Measurements from ENCODE around the gene TMEM63C. TPM values are rescaled to one million over a fixed set of nuclear protein-coding genes. Genes with fewer than 3 reads are reported as not detected.
A peak's percentile ranks its signal among the peaks of the same experiment; 100 is the strongest.
"Not testable (repeated sequence)": the region's sequence is repeated elsewhere in the genome, so short reads cannot be mapped to it uniquely, and the experiment has no call there.

The TMEM63C gene
- total RNA-seq, 2 donors from 2014 or later: 0.12 to 0.84 TPM

- not testable (repeated sequence) for H3K27ac Mint-ChIP-seq; H3K4me3 Mint-ChIP-seq; H3K9me3 Mint-ChIP-seq; ATAC-seq; H3K4me1 Mint-ChIP-seq (ENCODE audit: low read depth in 2 of 2); DNase-seq (ENCODE audit: low spot score)
- Mint-ChIP-seq H3K27me3 (peaks cover 17 to 27% of the 10 kb centered on the region in 2 donors), H3K36me3 (peaks cover 14% of the 10 kb centered on the region)
Measured at GRCh38 chr14:77173911-77174617, 7.5 kb upstream of the TMEM63C start.

DNA sequence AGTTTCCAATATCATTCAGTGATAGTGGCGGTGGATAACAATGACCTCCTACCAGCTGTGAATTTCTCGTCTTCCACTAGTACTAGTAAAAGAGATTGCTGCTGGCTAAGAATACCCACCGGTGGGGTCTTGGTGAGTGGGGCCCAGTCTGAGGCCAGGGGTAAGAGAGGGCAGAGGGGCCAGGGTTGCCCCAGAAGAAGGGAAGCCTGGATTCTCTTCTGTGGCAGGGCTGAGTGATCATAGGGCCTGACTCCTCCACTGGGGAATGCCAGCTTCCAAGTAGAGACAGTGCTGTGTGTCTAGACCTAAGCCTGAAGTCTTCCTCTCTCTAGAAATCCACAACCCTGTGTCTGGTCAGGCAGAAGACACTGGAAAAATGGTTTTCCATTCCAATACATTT, 5.8 kb upstream of the TMEM63C start:
- ATAC-seq (peak in 1 of 2 donors; percentile 60), DNase-seq (ENCODE audit: low spot score) (no peak)
- no peaks in the 10 kb centered on the region for H3K4me1 Mint-ChIP-seq (ENCODE audit: low read depth in 2 of 2)
- peaks cover 16 to 17% of the 10 kb centered on the region in 2 donors for H3K27me3 Mint-ChIP-seq
- peaks cover 4% of the 10 kb centered on the region for H3K36me3 Mint-ChIP-seq
- no peaks in the 10 kb centered on the region for H3K9me3 Mint-ChIP-seq
- no peak overlapping the region for H3K4me3 Mint-ChIP-seq
- no peak overlapping the region for H3K27ac Mint-ChIP-seq

DNA sequence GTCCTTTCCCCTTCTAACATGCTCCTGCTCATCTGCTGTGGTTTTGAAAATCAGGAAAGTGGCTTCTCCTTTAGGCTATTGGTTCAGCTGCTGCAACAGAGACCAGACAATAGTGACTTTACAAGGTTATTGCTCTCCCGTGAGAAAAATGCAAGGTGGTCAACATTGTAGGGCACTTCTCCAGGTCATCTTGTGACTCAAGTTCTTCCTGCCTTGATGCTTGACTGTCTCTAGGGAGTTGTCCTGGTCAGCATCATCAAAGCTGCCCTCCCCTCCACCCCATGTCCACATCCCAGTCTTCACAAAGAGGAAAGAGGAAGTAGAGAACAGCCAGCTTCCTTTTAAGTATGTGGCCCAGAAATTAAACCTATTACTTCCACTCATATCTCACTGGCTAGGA, 3.9 kb upstream of the TMEM63C start:
- H3K27me3 Mint-ChIP-seq: peaks cover 16% of the 10 kb centered on the region in 2 donors
- no peaks in the 10 kb centered on the region for H3K36me3 Mint-ChIP-seq
- no peak overlapping the region for H3K27ac Mint-ChIP-seq
- H3K9me3 Mint-ChIP-seq: no peaks in the 10 kb centered on the region
- no peak overlapping the region for H3K4me3 Mint-ChIP-seq
- H3K4me1 Mint-ChIP-seq (ENCODE audit: low read depth in 2 of 2): peaks cover 0 to 8% of the 10 kb centered on the region in 2 donors
- ATAC-seq (no peak), DNase-seq (ENCODE audit: low spot score) (no peak)

GRCh38 chr14:77178656-77179055, 2.9 kb upstream of the TMEM63C start:
- ATAC-seq: no peak
- H3K36me3 Mint-ChIP-seq: no peaks in the 10 kb centered on the region
- peaks cover 10 to 12% of the 10 kb centered on the region in 2 donors for H3K27me3 Mint-ChIP-seq
- H3K27ac Mint-ChIP-seq: no peak overlapping the region
- no peaks in the 10 kb centered on the region for H3K9me3 Mint-ChIP-seq
- peaks cover 0 to 10% of the 10 kb centered on the region in 2 donors for H3K4me1 Mint-ChIP-seq (ENCODE audit: low read depth in 2 of 2)
- no peak overlapping the region for H3K4me3 Mint-ChIP-seq
- DNase-seq (ENCODE audit: low spot score): no peak

- Mint-ChIP-seq H3K9me3 (no peaks in the 10 kb centered on the region), H3K36me3 (no peaks in the 10 kb centered on the region), H3K27ac (no peak overlapping the region), H3K27me3 (peaks cover 8 to 10% of the 10 kb centered on the region in 2 donors), H3K4me1 (ENCODE audit: low read depth in 2 of 2) (peaks cover 4 to 21% of the 10 kb centered on the region in 2 donors), H3K4me3 (peak overlapping the region; percentile 63)
- ATAC-seq (peak in 1 of 2 donors; percentile 25), DNase-seq (ENCODE audit: low spot score) (no peak)
Measured at GRCh38 chr14:77180726-77181602, 634 bp upstream of the TMEM63C start.

GRCh38 chr14:77183896-77184295, 2.3 kb downstream of the TMEM63C start:
- Mint-ChIP-seq H3K4me3 (no peak overlapping the region), H3K9me3 (no peaks in the 10 kb centered on the region), H3K27ac (no peak overlapping the region), H3K27me3 (peaks cover 5 to 6% of the 10 kb centered on the region in 2 donors), H3K36me3 (no peaks in the 10 kb centered on the region), H3K4me1 (ENCODE audit: low read depth in 2 of 2) (peaks cover 4 to 21% of the 10 kb centered on the region in 2 donors)
- ATAC-seq (no peak), DNase-seq (ENCODE audit: low spot score) (no peak)

DNA sequence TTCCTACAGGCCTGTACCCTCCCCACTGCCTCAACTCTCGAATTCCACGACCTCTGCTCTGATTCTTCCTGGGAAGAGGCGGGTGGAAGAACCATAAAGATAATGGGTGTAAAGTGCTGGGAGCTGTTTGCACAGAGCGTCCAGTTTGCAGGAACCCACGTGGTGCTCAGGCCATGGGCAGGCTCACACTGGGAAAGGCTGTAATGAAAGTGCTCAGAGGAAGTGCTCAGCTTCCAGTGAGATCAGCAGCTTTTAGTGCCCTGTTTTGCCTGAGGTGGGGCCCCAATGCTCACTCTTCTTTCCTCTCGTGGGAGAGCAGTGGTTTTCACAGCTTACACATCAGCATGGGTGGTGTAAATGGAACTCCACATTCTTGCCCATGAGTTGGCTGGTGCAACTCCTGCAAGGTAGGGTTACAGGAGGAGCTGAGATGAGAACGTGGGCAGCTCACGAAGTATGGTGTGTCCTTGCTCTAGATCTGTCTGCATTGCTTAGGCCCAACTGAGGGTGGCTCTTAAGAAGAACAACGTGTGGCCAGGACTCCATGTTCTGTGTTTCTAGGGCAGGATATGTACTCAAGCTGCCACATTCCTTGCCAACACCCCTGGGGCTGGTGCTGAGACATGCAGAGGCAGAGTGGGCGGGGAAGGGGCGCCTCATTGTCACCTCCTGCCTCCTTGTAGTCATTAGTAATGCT, 2.9 kb downstream of the TMEM63C start:
- no peak for ATAC-seq
- no peak overlapping the region for H3K27ac Mint-ChIP-seq
- H3K9me3 Mint-ChIP-seq: no peaks in the 10 kb centered on the region
- DNase-seq (ENCODE audit: low spot score): no peak
- H3K4me3 Mint-ChIP-seq: no peak overlapping the region
- H3K27me3 Mint-ChIP-seq: peaks cover 10% of the 10 kb centered on the region in 2 donors
- H3K36me3 Mint-ChIP-seq: no peaks in the 10 kb centered on the region
- H3K4me1 Mint-ChIP-seq (ENCODE audit: low read depth in 2 of 2): peaks cover 4 to 21% of the 10 kb centered on the region in 2 donors

GRCh38 chr14:77185093-77185465, 3.5 kb downstream of the TMEM63C start:
- Mint-ChIP-seq H3K27ac (no peak overlapping the region), H3K4me1 (ENCODE audit: low read depth in 2 of 2) (peaks cover 4 to 21% of the 10 kb centered on the region in 2 donors), H3K27me3 (peaks cover 12 to 15% of the 10 kb centered on the region in 2 donors), H3K36me3 (no peaks in the 10 kb centered on the region), H3K9me3 (no peaks in the 10 kb centered on the region), H3K4me3 (no peak overlapping the region)
- DNase-seq (ENCODE audit: low spot score): no peak
- ATAC-seq: no peak

GRCh38 chr14:77186911-77187648, 5.5 kb downstream of the TMEM63C start:
- Mint-ChIP-seq H3K9me3 (no peaks in the 10 kb centered on the region), H3K36me3 (no peaks in the 10 kb centered on the region), H3K4me3 (no peak overlapping the region), H3K27me3 (peaks cover 12 to 23% of the 10 kb centered on the region in 2 donors), H3K27ac (no peak overlapping the region), H3K4me1 (ENCODE audit: low read depth in 2 of 2) (peaks cover 4 to 15% of the 10 kb centered on the region in 2 donors)
- DNase-seq (ENCODE audit: low spot score) (no peak), ATAC-seq (peak in 1 of 2 donors; percentile 41)

DNA sequence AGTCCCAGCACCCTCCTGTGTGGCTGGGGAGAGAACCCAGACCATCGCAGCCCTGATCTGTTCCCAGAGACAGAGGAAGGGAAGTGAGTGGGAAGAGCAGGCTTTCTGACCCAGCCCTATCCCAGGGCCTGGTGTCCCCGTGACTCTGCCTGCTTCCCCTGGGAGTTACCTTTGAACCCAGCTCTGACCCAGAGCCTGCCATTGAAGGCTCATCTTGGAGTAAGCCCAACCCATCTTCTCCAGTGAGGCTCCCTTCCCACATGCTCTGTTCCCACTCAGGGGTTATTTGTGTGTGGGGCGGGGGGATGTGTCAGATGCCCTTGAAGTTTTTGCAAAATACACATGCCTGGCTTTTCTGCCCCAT, 6.0 kb downstream of the TMEM63C start:
- Mint-ChIP-seq H3K27me3 (peaks cover 13 to 28% of the 10 kb centered on the region in 2 donors), H3K27ac (no peak overlapping the region), H3K4me3 (no peak overlapping the region), H3K36me3 (no peaks in the 10 kb centered on the region), H3K4me1 (ENCODE audit: low read depth in 2 of 2) (peaks cover 4 to 14% of the 10 kb centered on the region in 2 donors), H3K9me3 (no peaks in the 10 kb centered on the region)
- ATAC-seq: no peak
- DNase-seq (ENCODE audit: low spot score): no peak

- Mint-ChIP-seq H3K27me3 (peaks cover 11 to 31% of the 10 kb centered on the region in 2 donors), H3K36me3 (no peaks in the 10 kb centered on the region), H3K9me3 (no peaks in the 10 kb centered on the region), H3K27ac (no peak overlapping the region), H3K4me1 (ENCODE audit: low read depth in 2 of 2) (peaks cover 2 to 8% of the 10 kb centered on the region in 2 donors), H3K4me3 (no peak overlapping the region)
- ATAC-seq: no peak
- no peak for DNase-seq (ENCODE audit: low spot score)
Measured at GRCh38 chr14:77189479-77189878, 7.9 kb downstream of the TMEM63C start.

DNA sequence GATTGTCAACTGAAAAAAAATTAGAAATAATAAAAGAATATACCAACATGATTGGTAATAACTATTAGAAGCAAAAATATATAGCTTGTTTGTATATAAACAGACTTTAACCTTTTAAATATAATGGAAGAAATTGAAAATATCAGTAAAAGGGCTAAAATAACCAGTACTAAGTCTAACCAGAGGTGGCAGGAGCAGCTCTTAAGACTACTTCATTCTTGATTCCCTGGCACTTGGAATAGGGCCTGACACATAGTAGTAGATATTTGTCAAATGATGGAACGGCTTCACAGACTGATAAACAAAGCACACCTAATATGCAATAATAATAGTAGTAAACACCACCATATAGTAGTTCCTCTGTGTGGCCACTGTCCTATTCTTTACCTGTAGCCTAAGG, 9.4 kb downstream of the TMEM63C start:
- Mint-ChIP-seq H3K36me3 (no peaks in the 10 kb centered on the region), H3K4me1 (ENCODE audit: low read depth in 2 of 2) (no peaks in the 10 kb centered on the region), H3K27ac (no peak overlapping the region), H3K9me3 (no peaks in the 10 kb centered on the region), H3K4me3 (no peak overlapping the region), H3K27me3 (peaks cover 11 to 31% of the 10 kb centered on the region in 2 donors)
- ATAC-seq (no peak), DNase-seq (ENCODE audit: low spot score) (no peak)

GRCh38 chr14:77194706-77195105, 13.1 kb downstream of the TMEM63C start:
- Mint-ChIP-seq H3K4me1 (ENCODE audit: low read depth in 2 of 2) (no peaks in the 10 kb centered on the region), H3K9me3 (no peaks in the 10 kb centered on the region), H3K36me3 (no peaks in the 10 kb centered on the region), H3K27ac (no peak overlapping the region), H3K4me3 (no peak overlapping the region), H3K27me3 (peaks cover 3 to 19% of the 10 kb centered on the region in 2 donors)
- DNase-seq (ENCODE audit: low spot score): no peak
- ATAC-seq: no peak

All from natural killer cell treated with Interleukin-12 subunit alpha and Interleukin-12 subunit beta and Interleukin-15 and Interleukin-18, amount 100 ng/mL, for 72 hours (primary cell).